A673 (cell line): Measurements from ENCODE around the gene EFHD2.
"Not testable (repeated sequence)": the region's sequence is repeated elsewhere in the genome, so short reads cannot be mapped to it uniquely, and the experiment has no call there.

Experiments used
- EZH2 ChIP-seq: fragments of 200-600 bp; sonication (generic); IDR thresholded peaks from 2 replicates; pipeline ENCODE4 v1.6.1; 2017; ENCODE audit warnings: borderline replicate concordance, low read depth, mild to moderate bottlenecking, mixed read lengths, antibody characterized with exemption, low read length; ENCODE audit not compliant: poor library complexity, severe bottlenecking
- TF ChIP-seq, protein P1 (sequence below): fragments of 300-800, 200-600 bp; sonication (generic); conservative IDR thresholded peaks from 2 replicates; pipeline ENCODE4 v1.5.1; 2017; ENCODE audit warnings: low read depth, mild to moderate bottlenecking, antibody characterized with exemption, low read length, moderate library complexity, mixed read lengths

DNA sequence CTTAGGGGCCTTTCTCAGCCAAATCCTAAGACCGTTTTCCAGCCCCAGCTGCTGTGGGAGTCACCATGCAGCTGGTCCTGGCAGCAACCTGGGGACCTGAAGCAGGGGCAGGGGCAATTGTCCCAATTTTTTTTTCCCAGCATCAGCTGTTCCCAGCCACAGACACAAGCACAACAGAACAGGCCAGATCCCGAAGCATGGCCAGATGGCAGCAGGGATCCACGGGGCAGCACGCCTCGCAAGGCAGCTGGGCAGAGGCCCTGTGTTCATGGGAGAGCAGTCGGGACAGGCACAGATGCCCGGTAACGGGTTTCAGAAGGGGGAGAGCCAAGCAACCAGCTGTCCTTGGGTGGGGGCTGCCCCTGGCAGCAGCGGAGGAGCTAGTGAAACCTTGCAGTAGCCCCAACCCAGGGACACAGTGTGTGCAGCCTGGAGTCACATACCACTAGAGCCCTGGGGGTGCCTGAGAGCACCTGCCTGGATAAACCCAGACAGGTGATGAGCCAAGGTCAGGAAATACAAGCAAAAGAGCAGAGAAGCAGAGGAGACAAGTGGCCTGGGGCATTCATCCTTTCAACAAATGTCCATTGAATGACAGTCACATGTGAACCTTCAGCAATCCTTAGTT is 60.2 kb downstream of the EFHD2 start:
- TF ChIP-seq, protein P1, sequence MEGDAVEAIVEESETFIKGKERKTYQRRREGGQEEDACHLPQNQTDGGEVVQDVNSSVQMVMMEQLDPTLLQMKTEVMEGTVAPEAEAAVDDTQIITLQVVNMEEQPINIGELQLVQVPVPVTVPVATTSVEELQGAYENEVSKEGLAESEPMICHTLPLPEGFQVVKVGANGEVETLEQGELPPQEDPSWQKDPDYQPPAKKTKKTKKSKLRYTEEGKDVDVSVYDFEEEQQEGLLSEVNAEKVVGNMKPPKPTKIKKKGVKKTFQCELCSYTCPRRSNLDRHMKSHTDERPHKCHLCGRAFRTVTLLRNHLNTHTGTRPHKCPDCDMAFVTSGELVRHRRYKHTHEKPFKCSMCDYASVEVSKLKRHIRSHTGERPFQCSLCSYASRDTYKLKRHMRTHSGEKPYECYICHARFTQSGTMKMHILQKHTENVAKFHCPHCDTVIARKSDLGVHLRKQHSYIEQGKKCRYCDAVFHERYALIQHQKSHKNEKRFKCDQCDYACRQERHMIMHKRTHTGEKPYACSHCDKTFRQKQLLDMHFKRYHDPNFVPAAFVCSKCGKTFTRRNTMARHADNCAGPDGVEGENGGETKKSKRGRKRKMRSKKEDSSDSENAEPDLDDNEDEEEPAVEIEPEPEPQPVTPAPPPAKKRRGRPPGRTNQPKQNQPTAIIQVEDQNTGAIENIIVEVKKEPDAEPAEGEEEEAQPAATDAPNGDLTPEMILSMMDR, result not testable (repeated sequence)
- not testable (repeated sequence) for TF ChIP-seq EZH2
